HepG2 (cell line): ENCODE measurements around the gene HPCAL1. TPM values are rescaled to one million over a fixed set of nuclear protein-coding genes. Genes with fewer than 3 reads are reported as not detected.

Experiments
- AFF4 ChIP-seq: sonication (generic); formaldehyde crosslinking; IDR thresholded peaks from 2 replicates; pipeline ENCODE4 v1.4.0; 2020; ENCODE audit warnings: missing genetic modification reagents
- ARID5B ChIP-seq: IDR thresholded peaks from 2 replicates; pipeline ENCODE4 v1.4.0; 2020; ENCODE audit warnings: mild to moderate bottlenecking, missing genetic modification reagents
- FOXM1 ChIP-seq: sonication (generic); formaldehyde crosslinking; IDR thresholded peaks from 2 replicates; pipeline ENCODE4 v1.5.0; 2020; ENCODE audit warnings: missing genetic modification reagents
- HOXA5 ChIP-seq: sonication (generic); formaldehyde crosslinking; IDR thresholded peaks from 2 replicates; pipeline ENCODE4 v1.4.0; 2020; ENCODE audit warnings: missing genetic modification reagents
- MEIS2 ChIP-seq: sonication (generic); formaldehyde crosslinking; IDR thresholded peaks from 2 replicates; pipeline ENCODE4 v1.9.0; 2021; ENCODE audit warnings: mild to moderate bottlenecking, missing genetic modification reagents
- NFATC3 ChIP-seq: sonication (generic); formaldehyde crosslinking; IDR thresholded peaks from 2 replicates; pipeline ENCODE4 v1.5.1; 2020; ENCODE audit warnings: mild to moderate bottlenecking, missing genetic modification reagents
- NFYB ChIP-seq: sonication (generic); formaldehyde crosslinking; IDR thresholded peaks from 2 replicates; pipeline ENCODE4 v1.4.0; 2020; ENCODE audit warnings: missing genetic modification reagents
- PHB2 ChIP-seq: fragments of 450-650 bp; IDR thresholded peaks from 2 replicates; pipeline ENCODE4 v1.6.1; 2018; ENCODE audit not compliant: partially characterized antibody
- PPARG ChIP-seq: conservative IDR thresholded peaks from 2 replicates; pipeline ENCODE4 v1.6.1; 2016; ENCODE audit warnings: missing biosample characterization, missing genetic modification reagents
- TEF ChIP-seq: sonication (generic); formaldehyde crosslinking; IDR thresholded peaks from 2 replicates; pipeline ENCODE4 v1.5.0; 2020; ENCODE audit warnings: missing genetic modification reagents
- TFAP4 ChIP-seq: sonication (generic); IDR thresholded peaks from 2 replicates; pipeline ENCODE4 v1.6.1; 2016; ENCODE audit warnings: low read depth, borderline replicate concordance
- ZGPAT ChIP-seq: IDR thresholded peaks from 2 replicates; pipeline ENCODE4 v1.6.1; 2016; ENCODE audit warnings: mild to moderate bottlenecking
- ZNF18 ChIP-seq: sonication (generic); formaldehyde crosslinking; IDR thresholded peaks from 2 replicates; pipeline ENCODE4 v1.8.0; 2022; ENCODE audit warnings: mild to moderate bottlenecking, missing genetic modification reagents; ENCODE audit not compliant: insufficient replicate concordance
- ZNF354B ChIP-seq: sonication (generic); formaldehyde crosslinking; IDR thresholded peaks from 2 replicates; pipeline ENCODE4 v1.8.0; 2022; ENCODE audit warnings: mild to moderate bottlenecking, missing genetic modification reagents
- ZNF446 ChIP-seq: sonication (generic); formaldehyde crosslinking; IDR thresholded peaks from 2 replicates; pipeline ENCODE4 v1.5.0; 2020; ENCODE audit warnings: mild to moderate bottlenecking, missing genetic modification reagents
- ZNF460 ChIP-seq: sonication (generic); formaldehyde crosslinking; IDR thresholded peaks from 2 replicates; pipeline ENCODE4 v1.5.1; 2020; ENCODE audit warnings: missing genetic modification reagents, mild to moderate bottlenecking, borderline replicate concordance
- ZNF709 ChIP-seq: sonication (generic); formaldehyde crosslinking; IDR thresholded peaks from 2 replicates; pipeline ENCODE4 v1.5.0; 2020; ENCODE audit warnings: mild to moderate bottlenecking, missing genetic modification reagents
- ZNF788 ChIP-seq: sonication (generic); formaldehyde crosslinking; IDR thresholded peaks from 2 replicates; pipeline ENCODE4 v1.5.0; 2020; ENCODE audit warnings: mild to moderate bottlenecking, missing genetic modification reagents, borderline replicate concordance
- polyA plus RNA-seq, 8 experiments: library from polyadenylated mRNA; depleted of rRNA in 3 of 8; stranded (reverse) in 7 of 8; unstranded in 1 of 8; fragments of >200 nt; fragmentation: Illumina TruSeq in 4 of 8; extraction: Trizol in 4 of 8; gene quantifications; 2 replicates each; pipeline versions ENCODE4 v1.2.1 to v1.2.3, GENCODE V29; 2011 to 2016; ENCODE audit warnings: low read depth in 4 of 8, missing spikeins in 1 of 8, mixed read lengths in 1 of 8; ENCODE audit not compliant: insufficient read depth in 1 of 8
- total RNA-seq, 5 experiments: library from RNA; depleted of rRNA; stranded (reverse); fragments of >200 nt; fragmentation: Illumina TruSeq; extraction: Trizol; gene quantifications; 2 replicates each; pipeline ENCODE4 v1.2.3, GENCODE V29; 2016; ENCODE audit warnings: low read depth in 1 of 5

Gene HPCAL1
- total and polyA plus RNA-seq, 2 of the 13 experiments (the other 11 are each of a cell fraction or from before 2014, with no cell fraction given) = 29.5 to 29.9 TPM

GRCh38 chr2:10392548-10392947 is 89.8 kb downstream of the HPCAL1 start (continued):
- TF ChIP-seq ZNF18 = no peak
- no peak for TF ChIP-seq ZNF460
- 0 out of 2 replicates have a peak, but pooled peaks have one; percentile 47 for TF ChIP-seq PPARG
- peak; percentile 72; the same call in 1 of the 2 replicates for TF ChIP-seq ZNF788 (CRISPR knock-in tag)
- no peak for TF ChIP-seq ZNF354B (CRISPR knock-in tag)
- TF ChIP-seq NFYB = no peak
- 0 out of 2 replicates have a peak, but pooled peaks have one; percentile 23 for TF ChIP-seq MEIS2 (CRISPR knock-in tag)
- TF ChIP-seq ARID5B (CRISPR knock-in tag) = peak; percentile 92
- peak; percentile 94 for TF ChIP-seq TFAP4
- TF ChIP-seq FOXM1 (CRISPR knock-in tag) = no peak
- TF ChIP-seq TEF (CRISPR knock-in tag) = no peak
- peak; percentile 42; the same call in 1 of the 2 replicates for TF ChIP-seq ZGPAT (CRISPR knock-in tag)
- TF ChIP-seq NFATC3 (CRISPR knock-in tag) = no peak
- no peak for TF ChIP-seq HOXA5 (CRISPR knock-in tag)
- no peak for TF ChIP-seq ZNF709 (CRISPR knock-in tag)
- no peak for TF ChIP-seq ZNF446 (CRISPR knock-in tag)
- no peak for TF ChIP-seq AFF4 (CRISPR knock-in tag)
- TF ChIP-seq PHB2 = no peak
